ENCODE results near the gene MTG1.
"Not testable (repeated sequence)": the region's sequence is repeated elsewhere in the genome, so short reads cannot be mapped to it uniquely, and the experiment has no call there.

The MTG1 gene

DNA sequence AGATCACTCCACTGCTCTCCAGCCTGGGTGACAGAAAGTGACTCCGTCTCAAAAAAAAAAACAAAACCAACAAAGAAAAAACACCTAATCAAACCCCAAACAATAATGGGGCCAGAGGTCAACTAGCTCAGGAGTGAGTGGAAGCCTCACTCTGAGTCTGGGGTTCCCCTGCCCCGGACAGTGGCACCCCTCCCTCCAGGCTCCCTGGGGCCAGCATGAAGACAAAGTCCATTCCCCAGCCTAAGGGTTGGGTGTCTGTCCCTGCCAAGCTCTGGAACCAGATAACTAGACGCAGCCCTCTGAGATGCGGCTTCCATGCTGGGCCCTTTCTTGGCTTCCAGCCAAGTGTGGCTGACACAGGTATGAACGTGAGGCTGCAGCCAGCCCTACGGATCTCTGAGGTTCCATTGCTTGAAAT is 34.4 kb upstream of the MTG1 start:
- no peak for DNase-seq

DNA sequence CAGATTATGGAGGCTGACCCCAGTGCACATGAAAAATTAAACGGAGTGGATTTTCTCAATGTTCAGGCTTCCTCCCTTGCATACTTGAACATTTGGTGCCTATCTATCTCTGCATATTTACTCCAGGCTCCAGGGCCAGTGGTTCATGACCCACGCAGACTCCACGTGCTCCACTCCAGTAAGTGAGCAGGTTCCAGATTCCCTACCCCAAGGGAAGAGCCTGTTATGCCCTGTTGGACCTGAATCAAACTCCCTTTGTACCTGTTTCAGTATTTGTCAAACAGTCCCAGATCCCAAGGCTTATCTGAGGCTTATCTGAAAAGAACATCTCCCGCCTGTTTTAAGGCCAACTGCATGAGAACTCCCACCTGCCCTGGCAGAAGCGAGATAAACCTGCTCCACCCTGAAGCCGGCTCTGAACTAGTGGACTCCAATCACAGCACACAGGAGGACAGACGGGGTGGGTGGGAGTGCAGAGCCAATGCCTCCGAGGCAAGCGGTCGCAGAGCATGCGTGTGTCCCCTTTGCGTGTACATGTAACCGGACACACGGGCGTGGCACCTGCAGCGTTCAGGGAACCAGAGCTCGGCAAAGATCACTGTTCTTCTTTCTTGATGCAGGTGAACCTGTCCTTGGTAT is 33.9 kb upstream of the MTG1 start:
- no peak for DNase-seq

DNA sequence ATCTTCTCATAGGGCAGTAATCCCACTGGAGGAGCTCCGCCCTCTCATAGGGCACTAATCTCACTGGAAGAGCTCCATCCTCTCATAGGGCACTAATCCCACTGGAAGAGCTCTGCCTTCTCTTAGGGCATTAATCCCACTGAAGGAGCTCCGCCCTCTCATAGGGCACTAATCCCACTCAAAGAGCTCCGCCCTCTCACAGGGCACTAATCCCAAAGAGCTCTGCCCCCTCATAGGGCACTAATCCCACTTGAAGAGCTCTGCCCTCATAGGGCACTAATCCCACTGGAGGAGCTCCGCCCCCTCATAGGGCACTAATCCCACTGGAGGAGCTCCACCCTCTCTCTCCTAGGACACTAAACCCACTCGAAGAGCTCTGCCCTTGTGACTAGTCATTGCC is 32.7 kb upstream of the MTG1 start:
- DNase-seq = no peak

DNA sequence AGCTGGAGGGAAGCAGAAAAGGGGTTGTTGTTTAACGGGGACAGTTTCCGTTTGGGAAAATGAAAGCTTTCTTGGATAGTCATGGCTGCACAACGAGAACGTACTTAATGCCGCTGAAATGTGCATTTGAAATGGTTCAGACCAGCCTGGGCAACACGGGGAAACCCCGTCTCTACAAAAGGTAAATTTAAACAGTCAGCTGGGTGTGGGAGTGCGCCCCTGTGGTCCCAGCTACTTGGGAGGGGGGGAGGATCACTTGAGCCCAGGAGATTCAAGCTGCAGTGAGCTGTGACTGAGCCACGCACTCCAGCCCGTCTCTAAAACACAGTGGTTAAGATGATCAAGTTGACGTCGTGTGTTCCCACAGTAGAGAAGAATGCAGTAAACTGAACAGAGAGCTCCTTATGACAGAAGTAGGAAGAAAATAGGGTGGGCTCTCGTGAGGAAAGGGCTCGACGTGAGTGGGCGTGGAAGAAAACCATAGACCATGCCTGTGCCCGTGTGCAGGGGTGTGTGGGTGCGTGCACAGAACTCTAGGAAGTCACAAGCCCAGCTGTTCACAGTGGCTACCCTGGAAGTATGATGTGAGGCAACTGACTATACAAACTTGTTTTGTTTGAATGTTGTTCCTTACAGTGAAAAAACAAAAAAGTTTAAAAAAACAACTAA is 32.0 kb upstream of the MTG1 start:
- DNase-seq = no peak

DNA sequence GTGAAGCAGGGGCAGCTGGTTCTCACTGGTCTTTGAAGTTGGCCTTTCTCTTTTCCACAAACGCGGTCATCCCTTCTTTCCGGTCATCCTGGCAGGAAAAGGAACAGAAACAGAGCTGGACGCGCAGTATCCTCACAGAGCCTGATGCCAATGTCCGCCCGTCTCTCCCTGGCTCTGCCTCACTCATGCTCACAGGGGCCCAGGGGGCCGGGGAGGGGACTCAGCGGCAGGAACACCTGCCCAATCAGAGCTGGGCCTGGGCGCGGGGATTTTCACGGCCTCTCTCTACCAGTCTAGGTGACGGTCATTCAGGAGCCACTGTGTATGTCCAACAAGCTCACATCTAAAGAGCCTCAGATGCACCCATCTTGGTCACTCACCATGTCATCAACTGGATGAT is 31.1 kb upstream of the MTG1 start:
- DNase-seq = no peak

DNA sequence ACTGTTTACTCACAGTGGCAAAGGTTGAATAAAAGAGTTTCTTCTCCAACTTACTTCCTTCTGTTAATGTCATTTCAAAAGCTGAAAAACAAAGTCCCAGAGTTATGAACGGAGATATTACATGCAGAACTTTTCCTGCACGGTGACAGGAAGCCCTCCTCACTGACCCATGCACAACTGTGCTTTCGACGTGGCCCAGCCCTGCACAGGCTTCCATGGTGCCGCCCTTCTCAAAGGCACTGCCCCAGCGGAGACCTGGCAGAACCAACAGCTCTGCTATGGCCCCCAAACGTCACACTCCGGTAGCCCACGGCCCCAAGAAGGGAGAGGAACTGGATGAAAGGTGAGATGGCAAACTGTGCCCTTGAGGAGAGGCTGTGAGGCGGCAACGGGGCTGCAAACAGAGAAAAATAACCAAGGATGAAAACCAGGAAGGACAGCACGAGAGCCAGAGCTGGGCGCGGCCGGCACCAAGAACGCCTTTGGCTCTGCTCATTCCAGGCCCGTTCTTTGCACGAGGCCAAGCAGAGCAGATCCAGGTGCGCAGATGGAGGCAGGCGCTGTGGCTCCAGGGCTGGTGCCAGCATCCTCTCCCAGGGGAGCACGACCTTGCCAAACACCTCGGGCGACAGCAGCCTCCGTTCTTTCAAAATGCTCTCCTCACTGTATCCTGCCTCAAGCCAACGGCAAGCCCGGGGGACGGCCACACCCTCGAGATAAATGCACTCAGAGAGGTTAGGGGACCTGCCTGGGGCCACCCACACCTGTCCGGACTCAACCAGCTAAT is 29.1 kb upstream of the MTG1 start:
- no peak for DNase-seq

DNA sequence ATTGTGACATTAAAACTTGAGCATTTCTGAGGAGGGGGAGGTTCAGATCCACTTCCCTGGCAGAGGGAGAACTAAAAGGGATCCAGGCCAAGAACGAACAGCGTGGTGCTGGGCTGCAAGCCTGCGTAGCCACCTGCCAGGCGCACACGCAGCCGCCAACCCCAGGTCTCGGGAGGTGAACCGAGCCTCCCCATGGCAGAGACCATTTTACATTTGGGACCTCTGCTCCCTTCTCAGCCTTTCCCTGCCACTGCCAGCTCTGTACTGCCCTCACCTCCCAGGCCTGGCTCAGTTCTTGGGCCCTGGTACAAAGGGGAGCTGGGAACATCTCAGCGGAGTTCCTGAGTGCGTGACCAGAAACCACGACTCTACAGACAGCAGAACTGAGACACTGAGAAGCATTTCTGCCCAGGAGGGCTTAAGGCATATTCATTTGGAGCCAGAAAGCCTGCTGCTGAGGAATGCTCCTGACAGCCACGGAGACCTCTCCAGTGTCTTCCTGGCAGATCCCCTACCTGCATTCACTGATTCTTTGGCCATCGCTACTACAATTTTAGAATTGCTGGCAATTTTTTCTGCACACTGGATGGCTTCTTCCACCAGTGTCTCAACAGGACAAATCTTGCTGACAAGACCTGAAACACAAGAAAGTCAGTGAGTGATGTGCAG is 28.4 kb upstream of the MTG1 start:
- DNase-seq = no peak

DNA sequence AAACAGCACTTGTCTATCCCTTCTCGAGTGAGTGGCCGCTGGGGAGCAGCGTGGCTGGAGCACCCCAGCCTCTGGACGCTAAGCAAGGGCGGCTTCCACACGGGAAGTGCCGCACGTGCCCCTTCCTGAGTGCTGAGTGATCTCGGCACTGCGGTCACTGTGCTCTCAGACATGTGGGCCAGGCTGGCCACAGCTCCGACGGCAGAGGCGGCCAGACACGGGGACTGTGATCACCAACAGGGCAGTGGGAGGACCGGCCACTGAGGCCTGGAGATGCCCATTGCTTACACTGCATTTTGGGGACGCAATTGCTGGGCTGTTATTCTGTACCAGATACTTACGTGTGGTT is 27.9 kb upstream of the MTG1 start:
- no peak for DNase-seq

DNA sequence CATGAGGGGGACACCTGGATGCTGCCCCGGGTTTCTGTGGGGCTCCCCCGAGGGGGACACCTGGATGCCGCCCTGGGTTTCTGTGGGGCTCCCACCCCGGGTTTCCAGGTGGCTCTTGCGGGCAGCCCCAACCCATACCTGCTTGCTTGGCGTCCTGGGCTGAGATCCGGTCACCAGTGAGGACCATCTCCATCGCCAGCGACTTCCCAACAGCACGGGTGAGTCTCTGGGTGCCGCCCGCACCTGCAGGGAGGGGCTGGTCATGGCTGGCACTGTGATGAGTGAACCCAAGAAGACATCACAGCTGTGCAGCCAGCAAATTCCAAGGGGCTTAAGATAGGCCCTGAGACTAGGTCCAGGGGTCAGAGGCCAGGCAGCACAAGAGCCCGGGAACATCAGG is 27.2 kb upstream of the MTG1 start:
- no peak for DNase-seq

DNA sequence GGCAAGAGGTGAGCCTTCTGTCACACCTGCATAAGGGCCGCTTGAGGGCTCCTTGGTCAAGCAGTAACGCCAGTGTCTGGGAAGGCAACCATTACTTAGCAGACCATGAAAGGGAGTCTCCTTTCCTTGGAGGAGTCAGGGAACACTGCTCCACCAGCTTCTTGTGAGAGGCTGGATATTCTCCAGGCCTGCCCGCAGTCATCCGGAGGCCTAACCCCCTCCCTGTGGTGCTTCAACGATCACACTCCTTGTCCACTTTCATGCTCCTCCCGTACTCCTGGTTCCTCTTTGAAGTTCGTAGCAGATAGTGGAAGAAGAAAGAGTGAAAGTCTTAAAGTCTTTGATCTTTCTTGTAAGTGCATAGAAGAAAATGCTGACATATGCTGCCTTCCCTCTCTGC is 26.5 kb upstream of the MTG1 start:
- not testable (repeated sequence) for DNase-seq

DNA sequence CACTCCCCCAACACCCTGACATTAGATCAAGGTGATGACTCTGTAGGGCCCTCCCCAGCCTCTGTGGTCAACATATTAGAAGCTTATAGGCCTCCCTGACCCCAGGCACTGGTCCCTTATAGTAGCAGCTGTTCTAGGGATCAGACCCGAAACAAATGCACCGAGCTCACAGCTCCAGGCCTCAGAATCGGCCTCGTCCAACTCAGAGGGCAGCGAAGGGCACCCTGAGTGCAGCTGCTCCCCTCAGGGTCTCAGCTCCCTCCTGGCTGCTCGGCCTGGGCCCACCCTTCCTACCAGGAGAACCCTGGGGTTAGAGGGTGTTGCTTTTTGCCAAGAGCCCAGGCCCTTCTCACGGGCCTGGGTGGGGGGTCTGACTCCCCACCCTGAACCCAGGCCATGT is 25.8 kb upstream of the MTG1 start:
- no peak for DNase-seq

DNA sequence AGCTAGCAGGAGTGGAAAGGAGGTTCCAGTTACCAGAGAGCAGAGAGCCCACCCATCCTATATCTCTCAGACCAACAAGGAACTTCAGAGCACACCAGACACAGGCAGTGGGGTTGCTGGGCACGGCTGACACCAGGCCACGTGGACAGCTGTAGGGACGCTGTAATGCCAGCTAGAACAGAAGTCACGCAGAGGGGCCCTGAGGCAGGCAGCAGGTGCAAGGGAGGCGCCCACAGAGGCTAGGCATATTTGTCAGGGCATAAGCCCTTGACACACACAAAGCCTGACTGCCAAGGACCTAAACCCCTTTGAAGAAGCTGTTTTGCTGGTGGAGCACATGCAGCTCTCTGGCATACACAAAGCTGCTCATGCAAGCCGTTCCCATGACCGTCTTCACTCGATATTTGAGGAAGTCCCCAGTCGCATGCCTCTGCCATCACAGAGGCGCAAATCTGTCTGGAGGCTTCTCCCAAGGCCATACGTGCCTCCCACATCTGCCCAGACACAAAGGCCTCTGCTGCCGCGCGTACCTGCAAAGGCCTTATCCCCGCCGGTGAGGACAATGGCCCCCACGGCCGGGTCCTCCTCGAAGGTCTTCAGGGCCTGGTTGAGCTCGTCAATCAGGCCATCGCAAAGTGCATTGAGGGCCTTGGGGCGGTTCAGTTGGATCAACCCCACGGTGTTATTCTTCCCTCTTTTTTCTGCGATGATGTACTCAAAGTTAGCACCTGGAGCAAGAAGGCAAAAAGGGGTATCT is 23.7 kb upstream of the MTG1 start:
- no peak for DNase-seq

DNA sequence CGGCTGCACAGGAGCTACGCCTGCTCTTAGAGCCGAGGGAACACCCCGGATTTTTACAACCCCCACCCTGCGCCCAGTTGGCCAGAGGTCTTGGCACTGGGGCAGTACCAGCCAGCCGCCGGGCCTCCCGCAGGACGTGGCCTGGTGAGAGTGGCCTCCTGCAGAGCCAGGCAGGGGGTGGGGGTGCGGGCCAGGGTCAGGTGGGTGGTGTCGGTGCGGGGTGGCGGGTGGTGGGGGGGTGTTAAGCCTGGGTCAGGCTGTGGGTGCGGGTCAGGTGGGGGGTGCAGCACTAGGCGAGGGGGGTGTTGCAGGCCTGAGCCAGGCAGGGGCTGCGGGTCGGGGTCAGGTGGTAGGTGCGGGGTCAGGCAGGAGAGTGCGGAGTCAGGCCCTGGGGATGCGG is 21.4 kb upstream of the MTG1 start:
- DNase-seq = no peak

DNA sequence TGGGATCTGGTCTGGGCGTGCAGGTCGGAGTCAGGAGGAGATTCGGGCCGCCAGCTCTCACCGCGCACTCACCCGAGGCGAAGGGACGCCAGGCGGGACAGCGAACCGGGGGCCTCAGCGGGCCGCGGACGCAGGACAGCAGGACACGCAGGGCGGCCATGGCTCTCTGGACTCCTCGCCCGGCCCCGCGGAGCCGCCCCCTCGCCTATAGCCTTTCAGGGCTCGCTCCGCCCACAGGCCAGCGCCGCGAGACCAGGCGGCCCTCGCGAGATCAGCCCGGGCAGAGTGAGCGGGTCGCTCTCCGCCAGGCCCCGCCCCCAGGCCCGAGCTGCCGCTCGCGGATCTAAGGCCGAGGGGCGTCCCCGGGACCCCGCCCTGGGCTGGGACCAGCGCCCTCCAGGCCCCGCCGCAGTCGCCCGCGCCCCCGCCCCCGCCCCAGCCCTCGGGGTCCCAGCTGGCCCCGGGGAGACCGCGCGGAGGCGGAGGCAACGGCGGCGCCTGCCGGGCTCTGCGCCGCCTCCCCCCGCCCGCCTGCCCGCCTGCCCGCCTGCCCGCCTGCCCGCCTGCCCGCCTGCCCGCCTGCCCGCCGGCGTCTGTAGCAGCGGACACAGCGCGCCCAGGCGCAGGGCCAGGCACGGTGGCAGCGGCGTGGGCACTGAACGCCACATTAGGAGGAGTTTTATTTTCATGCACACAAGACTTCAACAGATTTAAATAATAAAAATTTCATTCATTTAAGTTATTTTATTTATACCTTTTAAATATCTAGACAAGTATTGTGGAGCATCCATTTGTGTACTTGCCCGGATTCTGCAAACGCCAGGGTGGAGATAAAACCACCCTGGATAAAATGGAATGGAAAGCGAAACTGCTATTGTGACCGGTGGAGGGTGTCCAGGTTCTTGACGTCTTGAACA is 20.5 kb upstream of the MTG1 start, which contains the start of gene ECHS1:
ECHS1 (minus strand) TSS at position 181 of the 917 bp plus-strand sequence; CDS start at position 160, 21 bp downstream.
- DNase-seq = peak; percentile 34 to 75

DNA sequence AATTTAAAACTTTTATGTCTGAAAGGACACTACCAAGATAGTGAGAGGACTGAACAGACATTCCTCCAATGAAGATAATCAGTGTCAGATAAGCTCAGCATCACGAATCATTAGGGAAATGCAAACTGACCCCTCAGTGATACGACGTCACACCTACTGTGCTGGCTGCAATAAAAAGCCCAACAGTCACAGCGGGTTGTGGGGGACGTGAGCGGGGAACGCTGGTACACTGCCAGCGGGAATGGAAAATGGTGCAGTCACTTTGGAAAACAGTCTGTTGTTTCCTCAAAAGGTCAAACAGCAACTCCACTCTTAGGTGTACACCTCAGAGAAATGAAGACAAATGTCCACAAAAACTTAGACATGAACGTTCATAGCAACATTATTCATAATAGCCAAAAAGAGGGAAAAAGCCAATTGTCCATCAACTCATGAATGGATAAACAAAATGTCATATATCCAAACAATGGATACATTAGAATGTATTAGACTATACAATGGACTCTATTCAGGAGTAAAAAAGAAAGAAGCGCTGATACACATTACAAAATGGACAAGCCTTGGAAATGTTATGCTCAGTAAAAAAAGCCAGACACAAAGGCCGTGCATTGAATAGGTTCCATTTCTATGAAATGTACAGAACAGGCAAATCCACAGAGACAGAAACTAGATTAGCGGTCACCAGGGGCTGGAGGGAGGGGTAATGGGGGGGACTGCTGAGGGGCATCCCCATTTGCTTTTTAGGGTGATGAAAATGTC is 18.4 kb upstream of the MTG1 start:
- DNase-seq = no peak

DNA sequence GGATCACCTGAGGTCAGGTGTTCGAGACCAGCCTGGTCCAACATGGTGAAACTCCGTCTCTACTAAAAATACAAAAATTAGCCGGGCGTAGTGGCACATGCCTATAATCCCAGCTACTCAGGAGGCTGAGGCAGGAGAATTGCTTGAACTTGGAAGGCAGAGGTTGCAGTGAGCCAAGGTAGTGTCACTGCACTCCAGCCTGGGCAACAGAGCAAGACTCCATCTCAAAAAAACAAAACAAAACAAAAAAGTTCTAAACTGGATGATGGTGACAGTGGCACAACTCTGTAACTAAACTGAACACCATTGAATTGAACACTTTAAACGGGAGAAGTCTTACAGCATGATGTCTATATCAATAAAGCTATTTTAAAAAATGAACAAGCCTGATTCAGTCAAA is 17.8 kb upstream of the MTG1 start:
- not testable (repeated sequence) for DNase-seq

DNA sequence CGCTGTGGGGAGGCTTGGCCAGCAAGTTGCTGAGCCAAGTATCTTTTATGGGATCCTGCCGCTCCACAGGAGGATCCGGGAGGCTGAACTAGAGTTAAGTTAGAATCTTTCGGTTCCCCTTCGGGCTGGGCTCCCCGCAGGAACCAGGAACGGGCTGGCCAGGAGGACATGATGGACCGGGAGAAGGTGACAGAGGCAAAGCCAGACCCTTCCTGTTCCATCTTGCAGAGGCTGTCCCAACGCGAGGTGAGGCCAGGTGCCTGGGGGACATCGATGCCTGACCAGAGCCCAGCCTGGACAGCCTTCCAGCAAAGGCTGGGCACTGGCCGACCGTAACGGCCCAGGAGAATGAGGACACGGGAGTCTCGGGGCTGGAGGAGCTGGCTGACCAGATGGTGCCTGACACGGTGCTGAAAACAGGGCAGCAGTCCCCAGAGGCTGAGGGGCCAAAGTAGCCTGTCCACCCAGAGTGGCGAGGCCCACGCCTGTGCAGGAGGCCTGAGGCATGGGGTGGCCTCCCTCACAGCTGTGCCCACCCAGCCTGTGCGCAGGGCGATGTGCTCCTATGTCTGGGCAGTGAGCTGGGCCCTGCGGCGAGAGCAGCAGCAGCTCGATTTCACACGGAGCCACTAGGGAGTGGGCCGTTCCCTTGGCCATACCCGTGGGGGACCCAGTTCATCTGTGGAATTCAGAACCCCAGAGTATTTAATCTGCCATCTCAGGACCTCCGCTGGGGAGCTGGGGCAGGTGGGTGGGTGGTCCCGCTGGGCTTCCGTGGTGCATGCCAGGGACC is 16.7 kb upstream of the MTG1 start:
- DNase-seq = no peak

DNA sequence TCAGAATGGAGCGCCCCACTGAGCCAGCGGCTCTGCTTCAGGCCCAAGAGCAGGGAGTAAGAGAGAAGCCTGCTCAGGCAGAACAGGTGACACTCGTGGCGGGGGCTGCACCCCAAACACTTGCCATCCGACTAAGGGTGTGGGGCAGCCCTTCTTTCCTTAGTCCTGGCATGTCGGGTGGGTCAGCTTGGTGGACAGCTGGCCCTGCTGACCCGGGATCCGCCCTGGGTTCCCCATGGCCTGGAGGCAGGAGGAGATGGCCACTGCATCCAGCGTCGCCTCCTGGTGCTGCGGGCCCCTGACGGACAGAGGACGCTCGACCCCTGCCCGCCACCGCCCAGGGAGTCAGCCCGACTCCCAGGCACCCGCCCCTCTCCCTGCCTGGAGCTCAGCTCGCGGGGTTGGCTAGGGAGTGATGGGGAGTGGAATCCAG is 16.1 kb upstream of the MTG1 start:
- DNase-seq = no peak

DNA sequence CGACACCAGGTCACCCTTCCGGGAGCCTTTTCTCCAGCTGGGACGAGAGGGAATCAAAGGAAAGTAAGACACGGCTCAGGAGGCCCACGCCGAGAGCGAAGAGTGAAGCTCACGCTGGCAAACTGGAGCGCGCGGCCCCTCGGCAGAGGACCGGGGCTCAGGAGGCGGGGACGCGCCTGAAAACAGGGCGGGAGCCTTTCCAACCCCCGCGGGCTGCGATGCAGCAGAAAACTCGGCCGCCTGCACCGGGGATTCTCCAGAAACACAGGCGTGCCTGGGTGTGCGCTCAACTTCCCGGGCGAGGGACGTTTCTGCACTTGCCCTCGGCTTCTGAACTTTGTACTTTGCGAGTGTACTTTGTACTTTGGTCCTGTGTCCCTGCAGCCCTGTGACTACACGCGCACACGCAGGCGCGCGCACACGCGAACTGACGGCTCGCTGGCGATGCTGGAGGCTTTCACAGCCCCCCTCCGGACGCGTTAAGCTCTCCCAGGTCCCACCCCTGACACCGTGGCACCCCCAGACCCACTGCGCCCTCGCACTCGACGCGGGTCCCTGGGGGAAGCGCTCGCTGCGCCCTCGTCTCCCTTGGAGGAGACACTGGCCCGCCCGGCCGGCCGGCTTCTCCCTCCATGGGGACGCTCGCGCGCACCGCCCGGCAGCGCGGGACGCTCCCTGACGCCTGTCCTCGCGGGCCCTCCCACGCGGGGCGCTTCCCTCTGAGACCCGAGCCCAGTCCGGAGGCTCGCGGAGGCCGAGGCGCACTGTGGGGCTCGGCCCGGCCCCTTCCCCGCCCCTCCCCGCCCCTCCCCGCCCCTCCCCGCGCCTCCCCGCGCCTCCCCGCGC is 15.5 kb upstream of the MTG1 start:
- DNase-seq = peak in 1 of 2 experiments; percentile 13
